HepG2 (cell line): ENCODE measurements around the gene ZSWIM9. TPM values are rescaled to one million over a fixed set of nuclear protein-coding genes. Genes with fewer than 3 reads are reported as not detected.

Experiments used
- ATF7 ChIP-seq, 2 experiments: fragments of 450-650 bp in 1 of 2; sonication (generic) in 1 of 2; formaldehyde crosslinking in 1 of 2; IDR thresholded peaks; 2 replicates each; pipeline versions ENCODE4 v1.4.0 to v1.6.1; 2016 to 2020; ENCODE audit warnings: antibody characterized with exemption in 1 of 2, mild to moderate bottlenecking in 1 of 2, missing genetic modification reagents in 1 of 2
- RFXAP ChIP-seq: sonication (generic); formaldehyde crosslinking; IDR thresholded peaks from 2 replicates; pipeline ENCODE4 v1.4.0; 2020; ENCODE audit warnings: missing genetic modification reagents, borderline replicate concordance
- SSRP1 ChIP-seq: IDR thresholded peaks from 2 replicates; pipeline ENCODE4 v1.6.1; 2016; ENCODE audit warnings: control low read depth
- TBX3 ChIP-seq: fragments of 450-650 bp; IDR thresholded peaks from 2 replicates; pipeline ENCODE4 v1.6.1; 2017; ENCODE audit warnings: antibody characterized with exemption, mild to moderate bottlenecking, inconsistent platforms, borderline replicate concordance
- THAP9 ChIP-seq: sonication (generic); formaldehyde crosslinking; IDR thresholded peaks from 2 replicates; pipeline ENCODE4; 2020; ENCODE audit warnings: missing genetic modification reagents, mild to moderate bottlenecking, borderline replicate concordance
- ZFP82 ChIP-seq: sonication (generic); formaldehyde crosslinking; IDR thresholded peaks from 2 replicates; pipeline ENCODE4 v1.5.1; 2020; ENCODE audit warnings: mild to moderate bottlenecking, missing genetic modification reagents, borderline replicate concordance
- ZNF143 ChIP-seq: sonication (generic); formaldehyde crosslinking; IDR thresholded peaks from 2 replicates; pipeline ENCODE4 v1.4.0; 2020; ENCODE audit warnings: missing genetic modification reagents
- ZNF446 ChIP-seq: sonication (generic); formaldehyde crosslinking; IDR thresholded peaks from 2 replicates; pipeline ENCODE4 v1.5.0; 2020; ENCODE audit warnings: mild to moderate bottlenecking, missing genetic modification reagents
- polyA plus RNA-seq, 8 experiments: library from polyadenylated mRNA; depleted of rRNA in 3 of 8; stranded (reverse) in 7 of 8; unstranded in 1 of 8; fragments of >200 nt; fragmentation: Illumina TruSeq in 4 of 8; extraction: Trizol in 4 of 8; gene quantifications; 2 replicates each; pipeline versions ENCODE4 v1.2.1 to v1.2.3, GENCODE V29; 2011 to 2016; ENCODE audit warnings: low read depth in 4 of 8, missing spikeins in 1 of 8, mixed read lengths in 1 of 8; ENCODE audit not compliant: insufficient read depth in 1 of 8
- total RNA-seq, 5 experiments: library from RNA; depleted of rRNA; stranded (reverse); fragments of >200 nt; fragmentation: Illumina TruSeq; extraction: Trizol; gene quantifications; 2 replicates each; pipeline ENCODE4 v1.2.3, GENCODE V29; 2016; ENCODE audit warnings: low read depth in 1 of 5
- TF ChIP-seq, protein P1 (sequence below): sonication (generic); formaldehyde crosslinking; IDR thresholded peaks from 2 replicates; pipeline ENCODE4 v1.4.0; 2020; ENCODE audit warnings: missing genetic modification reagents
- TF ChIP-seq, protein P2 (sequence below): sonication (generic); formaldehyde crosslinking; IDR thresholded peaks from 2 replicates; pipeline ENCODE4 v1.4.0; 2020; ENCODE audit warnings: missing genetic modification reagents

The ZSWIM9 gene
- total and polyA plus RNA-seq, 2 of the 13 experiments (the other 11 are each of a cell fraction or from before 2014, with no cell fraction given): 0.18 to 1.1 TPM

GRCh38 chr19:48246101-48246500, 75.6 kb downstream of the ZSWIM9 start (continued):
- TF ChIP-seq THAP9 (CRISPR knock-in tag) (no peak), TBX3 (no peak), RFXAP (CRISPR knock-in tag) (no peak), ZNF446 (CRISPR knock-in tag) (no peak), SSRP1 (CRISPR knock-in tag) (no peak), ATF7 (IDR thresholded peaks at IDR 0.05) (no peak), ATF7 (CRISPR knock-in tag; IDR thresholded peaks at IDR 0.05) (no peak), ZNF143 (CRISPR knock-in tag) (no peak), ZFP82 (CRISPR knock-in tag) (no peak)
- TF ChIP-seq, protein P1, sequence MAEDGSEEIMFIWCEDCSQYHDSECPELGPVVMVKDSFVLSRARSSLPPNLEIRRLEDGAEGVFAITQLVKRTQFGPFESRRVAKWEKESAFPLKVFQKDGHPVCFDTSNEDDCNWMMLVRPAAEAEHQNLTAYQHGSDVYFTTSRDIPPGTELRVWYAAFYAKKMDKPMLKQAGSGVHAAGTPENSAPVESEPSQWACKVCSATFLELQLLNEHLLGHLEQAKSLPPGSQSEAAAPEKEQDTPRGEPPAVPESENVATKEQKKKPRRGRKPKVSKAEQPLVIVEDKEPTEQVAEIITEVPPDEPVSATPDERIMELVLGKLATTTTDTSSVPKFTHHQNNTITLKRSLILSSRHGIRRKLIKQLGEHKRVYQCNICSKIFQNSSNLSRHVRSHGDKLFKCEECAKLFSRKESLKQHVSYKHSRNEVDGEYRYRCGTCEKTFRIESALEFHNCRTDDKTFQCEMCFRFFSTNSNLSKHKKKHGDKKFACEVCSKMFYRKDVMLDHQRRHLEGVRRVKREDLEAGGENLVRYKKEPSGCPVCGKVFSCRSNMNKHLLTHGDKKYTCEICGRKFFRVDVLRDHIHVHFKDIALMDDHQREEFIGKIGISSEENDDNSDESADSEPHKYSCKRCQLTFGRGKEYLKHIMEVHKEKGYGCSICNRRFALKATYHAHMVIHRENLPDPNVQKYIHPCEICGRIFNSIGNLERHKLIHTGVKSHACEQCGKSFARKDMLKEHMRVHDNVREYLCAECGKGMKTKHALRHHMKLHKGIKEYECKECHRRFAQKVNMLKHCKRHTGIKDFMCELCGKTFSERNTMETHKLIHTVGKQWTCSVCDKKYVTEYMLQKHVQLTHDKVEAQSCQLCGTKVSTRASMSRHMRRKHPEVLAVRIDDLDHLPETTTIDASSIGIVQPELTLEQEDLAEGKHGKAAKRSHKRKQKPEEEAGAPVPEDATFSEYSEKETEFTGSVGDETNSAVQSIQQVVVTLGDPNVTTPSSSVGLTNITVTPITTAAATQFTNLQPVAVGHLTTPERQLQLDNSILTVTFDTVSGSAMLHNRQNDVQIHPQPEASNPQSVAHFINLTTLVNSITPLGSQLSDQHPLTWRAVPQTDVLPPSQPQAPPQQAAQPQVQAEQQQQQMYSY (CRISPR knock-in tag): no peak
- TF ChIP-seq, protein P2, sequence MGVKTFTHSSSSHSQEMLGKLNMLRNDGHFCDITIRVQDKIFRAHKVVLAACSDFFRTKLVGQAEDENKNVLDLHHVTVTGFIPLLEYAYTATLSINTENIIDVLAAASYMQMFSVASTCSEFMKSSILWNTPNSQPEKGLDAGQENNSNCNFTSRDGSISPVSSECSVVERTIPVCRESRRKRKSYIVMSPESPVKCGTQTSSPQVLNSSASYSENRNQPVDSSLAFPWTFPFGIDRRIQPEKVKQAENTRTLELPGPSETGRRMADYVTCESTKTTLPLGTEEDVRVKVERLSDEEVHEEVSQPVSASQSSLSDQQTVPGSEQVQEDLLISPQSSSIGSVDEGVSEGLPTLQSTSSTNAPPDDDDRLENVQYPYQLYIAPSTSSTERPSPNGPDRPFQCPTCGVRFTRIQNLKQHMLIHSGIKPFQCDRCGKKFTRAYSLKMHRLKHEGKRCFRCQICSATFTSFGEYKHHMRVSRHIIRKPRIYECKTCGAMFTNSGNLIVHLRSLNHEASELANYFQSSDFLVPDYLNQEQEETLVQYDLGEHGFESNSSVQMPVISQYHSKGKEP: no peak
- TF ChIP-seq, all 625 proteins: peak for 0
